Rectal smooth muscle tissue (tissue), 1 donor: ENCODE results near the gene SGMS1.
"Not testable (repeated sequence)": the region's sequence is repeated elsewhere in the genome, so short reads cannot be mapped to it uniquely, and the experiment has no call there.

ENCODE experiments used
- H3K27ac ChIP-seq: one replicate; pipeline ENCODE4 v1.7.0; 2013; ENCODE audit warnings: low read depth, low read length, inconsistent platforms
- H3K27me3 ChIP-seq: one replicate; pipeline ENCODE4 v1.7.0; 2013; ENCODE audit warnings: low read length; ENCODE audit not compliant: control insufficient read depth, insufficient read depth
- H3K36me3 ChIP-seq: one replicate; pipeline ENCODE4 v1.7.0; 2013; ENCODE audit warnings: low read length; ENCODE audit not compliant: control insufficient read depth, insufficient read depth
- H3K4me1 ChIP-seq: one replicate; pipeline ENCODE4 v1.7.0; 2013; ENCODE audit warnings: low read length; ENCODE audit not compliant: control insufficient read depth, insufficient read depth
- H3K4me3 ChIP-seq: one replicate; pipeline ENCODE4 v1.7.0; 2013; ENCODE audit warnings: low read length
- H3K9ac ChIP-seq: one replicate; pipeline ENCODE4 v1.7.0; 2013; ENCODE audit warnings: low read length

Gene SGMS1

GRCh38 chr10:50623663-50624412 lies at the start of gene SGMS1:
Gene SGMS1, minus strand, starts transcription at chr10:50623956. Its CDS starts 279,842 bp downstream, at chr10:50344114.
- peaks cover 16% of the 10 kb centered on the region for H3K4me1 ChIP-seq
- H3K27ac ChIP-seq, result peak within 1 kb of the TSS; percentile 100
- no peaks in the 10 kb centered on the region for H3K36me3 ChIP-seq
- H3K4me3 ChIP-seq, result peak within 1 kb of the TSS; percentile 97
- peak within 1 kb of the TSS; percentile 97 for H3K9ac ChIP-seq
- no peaks in the 10 kb centered on the region for H3K27me3 ChIP-seq

DNA sequence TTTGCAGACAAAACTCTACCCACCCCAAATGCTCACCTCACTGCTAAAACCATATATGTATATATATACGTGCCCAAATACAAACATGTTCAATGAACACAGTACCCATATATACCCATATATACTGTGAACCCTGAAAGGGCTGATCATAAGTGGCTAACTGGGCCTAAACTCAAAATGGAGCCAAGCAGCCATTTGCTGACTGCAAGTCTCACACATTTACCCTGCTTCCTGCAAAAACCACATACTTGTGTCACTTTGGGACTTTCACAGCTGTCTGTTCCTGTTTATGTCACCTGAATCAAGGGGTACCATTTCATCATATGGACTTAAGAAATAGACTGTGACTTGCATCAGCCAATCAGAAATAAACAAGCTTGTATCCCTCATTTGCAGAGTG lies 48.4 kb upstream of the SGMS1 start:
- H3K4me1 ChIP-seq, H3K36me3 ChIP-seq, H3K27ac ChIP-seq, H3K4me3 ChIP-seq, H3K9ac ChIP-seq, H3K27me3 ChIP-seq: not testable (repeated sequence)

GRCh38 chr10:50671645-50672044 lies 47.9 kb upstream of the SGMS1 start:
- not testable (repeated sequence) for H3K9ac ChIP-seq, H3K27ac ChIP-seq, H3K4me1 ChIP-seq, H3K27me3 ChIP-seq, H3K4me3 ChIP-seq, H3K36me3 ChIP-seq

GRCh38 chr10:50669957-50670356 lies 46.2 kb upstream of the SGMS1 start:
- not testable (repeated sequence) for H3K36me3 ChIP-seq, H3K27ac ChIP-seq, H3K27me3 ChIP-seq, H3K4me3 ChIP-seq, H3K4me1 ChIP-seq, H3K9ac ChIP-seq

DNA sequence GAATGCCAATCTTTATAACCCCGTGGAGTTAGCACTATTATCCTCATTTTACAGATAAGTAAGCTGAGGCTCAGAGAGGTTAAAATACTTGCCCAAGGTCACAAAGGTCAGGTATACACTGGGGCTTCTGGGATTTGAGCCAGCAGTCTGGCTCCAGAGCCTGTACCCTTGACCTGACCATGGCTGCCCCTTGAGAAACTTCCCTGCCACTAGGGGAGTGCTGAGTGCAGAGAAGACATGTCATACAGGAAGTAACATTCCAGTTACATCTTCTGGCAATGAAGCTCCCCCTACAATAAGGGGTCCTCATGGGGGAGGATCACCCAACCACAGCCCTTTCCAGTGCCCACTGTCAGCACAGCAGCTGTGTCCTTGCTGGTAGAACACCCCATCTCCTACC lies 43.6 kb upstream of the SGMS1 start:
- not testable (repeated sequence) for H3K4me1 ChIP-seq, H3K9ac ChIP-seq, H3K4me3 ChIP-seq, H3K36me3 ChIP-seq, H3K27ac ChIP-seq, H3K27me3 ChIP-seq

GRCh38 chr10:50662420-50662819 lies 38.7 kb upstream of the SGMS1 start:
- H3K36me3 ChIP-seq, H3K27ac ChIP-seq, H3K4me3 ChIP-seq, H3K27me3 ChIP-seq, H3K4me1 ChIP-seq, H3K9ac ChIP-seq: not testable (repeated sequence)

DNA sequence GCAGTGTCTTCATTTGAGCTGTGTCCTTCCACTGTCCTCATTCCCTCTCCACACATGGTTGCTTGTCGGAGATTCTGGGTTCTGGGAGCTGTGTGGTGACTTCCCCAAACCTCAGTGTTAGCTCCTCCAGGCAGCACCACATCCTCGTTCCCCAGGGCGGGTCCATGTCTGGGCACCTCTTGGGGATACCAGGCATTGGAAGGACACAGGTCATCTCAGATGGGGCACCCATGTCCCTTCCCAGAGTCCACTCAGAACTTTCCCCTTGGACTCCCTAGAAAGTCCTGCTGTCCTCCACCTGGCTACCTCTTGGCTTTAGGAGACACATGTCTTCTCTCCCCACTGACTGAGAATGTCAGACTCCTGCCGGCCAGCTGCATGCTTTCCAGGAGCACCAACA lies 37.8 kb upstream of the SGMS1 start:
- not testable (repeated sequence) for H3K4me3 ChIP-seq, H3K4me1 ChIP-seq, H3K27me3 ChIP-seq, H3K36me3 ChIP-seq, H3K9ac ChIP-seq, H3K27ac ChIP-seq

GRCh38 chr10:50659865-50660730 lies 36.3 kb upstream of the SGMS1 start:
- not testable (repeated sequence) for H3K4me1 ChIP-seq, H3K27ac ChIP-seq, H3K4me3 ChIP-seq, H3K9ac ChIP-seq, H3K27me3 ChIP-seq, H3K36me3 ChIP-seq

DNA sequence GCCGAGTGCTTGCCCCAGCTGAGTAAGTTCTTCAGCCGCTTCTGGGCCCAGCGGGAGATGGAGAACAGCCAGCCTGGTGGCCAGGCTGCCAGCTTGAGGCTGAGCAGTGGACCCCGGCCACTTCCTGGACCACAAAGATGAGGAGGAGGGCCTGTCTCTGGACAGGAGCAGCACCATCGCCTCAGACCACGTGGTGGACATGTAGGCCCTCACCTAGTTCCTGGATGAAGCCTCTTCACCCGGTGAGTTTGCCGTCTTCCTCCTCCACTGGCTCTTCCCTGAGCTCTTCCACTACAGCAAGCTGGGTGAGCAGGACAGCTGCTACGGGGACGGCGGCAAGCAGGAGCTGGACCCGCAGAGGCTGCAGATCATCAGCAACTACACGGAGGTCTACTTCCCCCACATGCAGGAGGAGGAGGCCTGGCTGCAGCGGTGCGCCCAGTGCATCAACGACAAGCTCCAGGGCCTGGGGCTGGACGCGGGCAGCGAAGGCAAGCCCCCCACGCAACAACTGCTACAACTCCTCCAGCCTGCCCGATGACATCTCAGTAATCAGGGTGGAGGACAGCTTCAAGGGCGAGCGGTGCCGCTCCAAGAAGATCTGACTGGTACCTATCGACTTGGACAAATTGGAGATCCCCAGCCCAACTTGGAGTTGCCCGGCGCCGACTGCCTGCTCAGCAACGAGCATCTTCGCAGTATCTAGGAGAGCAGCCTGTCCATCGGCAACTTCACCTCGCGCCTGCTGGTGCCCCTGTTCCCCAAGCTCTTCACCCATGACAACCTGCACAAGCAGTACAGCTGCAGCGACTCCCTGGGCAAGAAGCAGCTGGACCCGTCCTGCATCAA lies 35.5 kb upstream of the SGMS1 start:
- not testable (repeated sequence) for H3K4me3 ChIP-seq, H3K4me1 ChIP-seq, H3K27ac ChIP-seq, H3K9ac ChIP-seq, H3K36me3 ChIP-seq, H3K27me3 ChIP-seq

- Histone ChIP-seq H3K9ac (no peak overlapping the region), H3K4me3 (no peak overlapping the region), H3K27ac (no peak overlapping the region), H3K4me1 (no peaks in the 10 kb centered on the region), H3K27me3 (no peaks in the 10 kb centered on the region), H3K36me3 (no peaks in the 10 kb centered on the region)
Measured at GRCh38 chr10:50658165-50658564, 34.4 kb upstream of the SGMS1 start.

DNA sequence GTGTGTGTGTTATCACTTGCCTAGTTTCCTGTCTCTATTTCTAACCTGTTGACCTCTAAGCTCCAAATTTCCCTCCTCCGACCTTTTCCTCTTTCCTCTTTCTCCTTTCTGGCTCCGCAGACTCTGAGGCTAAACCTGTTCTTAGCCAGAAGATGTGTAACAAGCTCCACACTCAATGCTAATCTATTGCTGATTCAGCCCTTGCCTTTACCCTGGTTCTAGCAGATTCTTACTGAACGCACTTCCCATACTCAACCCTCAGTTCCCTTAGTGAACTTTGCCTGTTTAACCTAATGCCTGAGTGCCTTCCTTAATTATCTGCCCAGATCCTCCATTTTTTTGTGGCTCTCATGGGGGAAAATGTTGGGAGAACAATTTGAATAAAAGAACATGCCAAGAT lies 30.0 kb upstream of the SGMS1 start:
- no peak overlapping the region for H3K4me3 ChIP-seq
- H3K36me3 ChIP-seq, result no peaks in the 10 kb centered on the region
- H3K27me3 ChIP-seq, result no peaks in the 10 kb centered on the region
- no peak overlapping the region for H3K27ac ChIP-seq
- no peaks in the 10 kb centered on the region for H3K4me1 ChIP-seq
- no peak overlapping the region for H3K9ac ChIP-seq

DNA sequence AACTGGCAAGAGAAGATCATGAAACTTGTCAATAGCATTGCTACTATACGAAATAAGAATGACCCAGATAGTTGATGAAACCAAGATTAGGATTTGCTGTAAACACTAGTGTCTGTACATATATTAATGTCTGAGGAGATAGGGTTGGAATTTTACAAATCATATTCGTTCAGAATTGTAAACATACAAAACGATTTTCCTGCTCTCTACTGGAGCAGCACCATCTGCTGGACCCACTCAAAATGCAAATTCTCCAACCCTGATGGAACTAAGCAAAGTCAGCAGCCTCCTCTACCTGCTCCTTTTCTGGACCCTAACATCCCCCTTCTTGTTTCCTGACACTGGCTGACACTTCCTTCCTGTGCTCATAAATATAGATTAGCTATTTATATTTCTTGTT lies 29.4 kb upstream of the SGMS1 start:
- no peaks in the 10 kb centered on the region for H3K27me3 ChIP-seq

More for the DNA sequence above, 29.4 kb upstream of the SGMS1 start:
- Histone ChIP-seq H3K4me3 (no peak overlapping the region), H3K4me1 (no peaks in the 10 kb centered on the region), H3K27ac (no peak overlapping the region), H3K9ac (no peak overlapping the region), H3K36me3 (no peaks in the 10 kb centered on the region)
